Measurements from ENCODE around the gene SLCO4A1.
A peak's percentile ranks its signal among the peaks of the same experiment; 100 is the strongest.

SLCO4A1 gene

GRCh38 chr20:62664019-62664971, 22.0 kb downstream of the SLCO4A1 start:
- H3K79me1 ChIP-seq (ENCODE audit: low read depth, low read length), result no peaks in the 10 kb centered on the region
- no peak overlapping the region for H3K9ac ChIP-seq (ENCODE audit: low read depth, low read length, poor library complexity)
- no peaks in the 10 kb centered on the region for H3K36me3 ChIP-seq (replicated peaks in 1 of 2; ENCODE audit: control insufficient read depth in 2 of 2, insufficient read depth in 2 of 2, low read length in 2 of 2)
- WGBS, 2 donors (ENCODE audit: extremely low coverage in 2 of 2, insufficient read length in 2 of 2, insufficient replicate concordance in 1 of 2), result no CpG with 5 or more reads among the region's 18 CpGs
- H2BK12ac ChIP-seq (ENCODE audit: low read length), result no peak overlapping the region
- no peak overlapping the region for H3K18ac ChIP-seq (ENCODE audit: low read length)
- no peak overlapping the region for H2BK120ac ChIP-seq (ENCODE audit: low read depth, low read length)
- peaks cover 0 to 42% (median 0%) of the 10 kb centered on the region in 3 experiments for H3K27me3 ChIP-seq (ENCODE audit: control insufficient read depth in 3 of 3, insufficient read depth in 3 of 3, low read depth in 1 of 3, low read length in 3 of 3)
- H2BK5ac ChIP-seq (ENCODE audit: low read length), result no peak overlapping the region
- no peak overlapping the region for H2BK15ac ChIP-seq (ENCODE audit: low read length)
- peaks cover 10 to 12% of the 10 kb centered on the region in 2 donors for H3K4me1 ChIP-seq (ENCODE audit: control insufficient read depth in 2 of 2, insufficient read depth in 1 of 2, low read depth in 1 of 2, low read length in 2 of 2)
- H3K9me3 ChIP-seq (replicated peaks in 1 of 2; ENCODE audit: control insufficient read depth in 2 of 2, insufficient read depth in 1 of 2, low read depth in 1 of 2, low read length in 2 of 2), result no peaks in the 10 kb centered on the region
- DNase-seq (ENCODE audit: low spot score), result no peak
- H2AFZ ChIP-seq (ENCODE audit: low read length), result no peak overlapping the region
- no peak overlapping the region for H3K27ac ChIP-seq (replicated peaks; ENCODE audit: low read length)
- H4K91ac ChIP-seq (ENCODE audit: low read depth, low read length, poor library complexity), result no peak overlapping the region
- no peak overlapping the region for H3K4me3 ChIP-seq (ENCODE audit: low read length in 2 of 2)
- H3K14ac ChIP-seq (ENCODE audit: low read length), result no peak overlapping the region
- no peak overlapping the region for H4K8ac ChIP-seq (ENCODE audit: low read depth, low read length)
- no peak overlapping the region for H3K4me2 ChIP-seq (ENCODE audit: insufficient read depth, low read length, poor library complexity, severe bottlenecking)
- H3K23ac ChIP-seq (ENCODE audit: low read depth, low read length, poor library complexity), result no peak overlapping the region
- H2AK5ac ChIP-seq (ENCODE audit: low read depth, low read length), result peak overlapping the region; percentile 25
- H3K4ac ChIP-seq (ENCODE audit: low read length), result no peak overlapping the region

GRCh38 chr20:62665153-62665754, 23.0 kb downstream of the SLCO4A1 start:
- Histone ChIP-seq H3K4ac (ENCODE audit: low read length) (no peak overlapping the region), H2BK12ac (ENCODE audit: low read length) (no peak overlapping the region), H3K9me3 (replicated peaks in 1 of 2; ENCODE audit: control insufficient read depth in 2 of 2, insufficient read depth in 1 of 2, low read depth in 1 of 2, low read length in 2 of 2) (no peaks in the 10 kb centered on the region), H3K14ac (ENCODE audit: low read length) (peak overlapping the region; percentile 21), H3K4me3 (ENCODE audit: low read length in 2 of 2) (no peak overlapping the region), H3K79me1 (ENCODE audit: low read depth, low read length) (no peaks in the 10 kb centered on the region), H2AK5ac (ENCODE audit: low read depth, low read length) (no peak overlapping the region), H3K27ac (replicated peaks; ENCODE audit: low read length) (no peak overlapping the region), H3K9ac (ENCODE audit: low read depth, low read length, poor library complexity) (peak overlapping the region; percentile 73), H3K4me1 (ENCODE audit: control insufficient read depth in 2 of 2, insufficient read depth in 1 of 2, low read depth in 1 of 2, low read length in 2 of 2) (peaks cover 10 to 12% of the 10 kb centered on the region in 2 donors), H3K23ac (ENCODE audit: low read depth, low read length, poor library complexity) (no peak overlapping the region), H2AFZ (ENCODE audit: low read length) (no peak overlapping the region), H4K91ac (ENCODE audit: low read depth, low read length, poor library complexity) (no peak overlapping the region), H2BK5ac (ENCODE audit: low read length) (no peak overlapping the region), H3K4me2 (ENCODE audit: insufficient read depth, low read length, poor library complexity, severe bottlenecking) (no peak overlapping the region), H4K8ac (ENCODE audit: low read depth, low read length) (no peak overlapping the region), H2BK15ac (ENCODE audit: low read length) (no peak overlapping the region), H3K18ac (ENCODE audit: low read length) (no peak overlapping the region), H3K27me3 (ENCODE audit: control insufficient read depth in 3 of 3, insufficient read depth in 3 of 3, low read depth in 1 of 3, low read length in 3 of 3) (peaks cover 0 to 46% (median 0%) of the 10 kb centered on the region in 3 experiments), H3K36me3 (replicated peaks in 1 of 2; ENCODE audit: control insufficient read depth in 2 of 2, insufficient read depth in 2 of 2, low read length in 2 of 2) (no peaks in the 10 kb centered on the region), H2BK120ac (ENCODE audit: low read depth, low read length) (no peak overlapping the region)
- no CpG with 5 or more reads among the region's 12 CpGs for WGBS, 2 donors (ENCODE audit: extremely low coverage in 2 of 2, insufficient read length in 2 of 2, insufficient replicate concordance in 1 of 2)
- no peak for DNase-seq (ENCODE audit: low spot score)

- Histone ChIP-seq H3K14ac (ENCODE audit: low read length) (peak overlapping the region; percentile 92), H3K4me1 (ENCODE audit: control insufficient read depth in 2 of 2, insufficient read depth in 1 of 2, low read depth in 1 of 2, low read length in 2 of 2) (peaks cover 11 to 12% of the 10 kb centered on the region in 2 donors), H3K18ac (ENCODE audit: low read length) (no peak overlapping the region), H2AK5ac (ENCODE audit: low read depth, low read length) (no peak overlapping the region), H3K4me2 (ENCODE audit: insufficient read depth, low read length, poor library complexity, severe bottlenecking) (no peak overlapping the region), H4K91ac (ENCODE audit: low read depth, low read length, poor library complexity) (no peak overlapping the region), H2BK120ac (ENCODE audit: low read depth, low read length) (no peak overlapping the region), H3K36me3 (replicated peaks in 1 of 2; ENCODE audit: control insufficient read depth in 2 of 2, insufficient read depth in 2 of 2, low read length in 2 of 2) (no peaks in the 10 kb centered on the region), H3K9ac (ENCODE audit: low read depth, low read length, poor library complexity) (peak overlapping the region; percentile 63), H4K8ac (ENCODE audit: low read depth, low read length) (peak overlapping the region; percentile 83), H3K27ac (replicated peaks; ENCODE audit: low read length) (no peak overlapping the region), H2BK5ac (ENCODE audit: low read length) (no peak overlapping the region), H2BK15ac (ENCODE audit: low read length) (peak overlapping the region; percentile 6), H3K79me1 (ENCODE audit: low read depth, low read length) (no peaks in the 10 kb centered on the region), H2AFZ (ENCODE audit: low read length) (no peak overlapping the region), H3K23ac (ENCODE audit: low read depth, low read length, poor library complexity) (peak overlapping the region; percentile 48), H3K4me3 (ENCODE audit: low read length in 2 of 2) (no peak overlapping the region), H3K27me3 (ENCODE audit: control insufficient read depth in 3 of 3, insufficient read depth in 3 of 3, low read depth in 1 of 3, low read length in 3 of 3) (peaks cover 0 to 53% (median 0%) of the 10 kb centered on the region in 3 experiments), H2BK12ac (ENCODE audit: low read length) (no peak overlapping the region), H3K4ac (ENCODE audit: low read length) (no peak overlapping the region), H3K9me3 (replicated peaks in 1 of 2; ENCODE audit: control insufficient read depth in 2 of 2, insufficient read depth in 1 of 2, low read depth in 1 of 2, low read length in 2 of 2) (peaks cover 0 to 2% of the 10 kb centered on the region in 2 donors)
- no CpG with 5 or more reads among the region's 33 CpGs for WGBS, 2 donors (ENCODE audit: extremely low coverage in 2 of 2, insufficient read length in 2 of 2, insufficient replicate concordance in 1 of 2)
- DNase-seq (ENCODE audit: low spot score), result no peak
Measured at GRCh38 chr20:62665826-62666735, 23.8 kb downstream of the SLCO4A1 start.
